ENCODE results near the gene VPS13C. TPM values are rescaled to one million over a fixed set of nuclear protein-coding genes. Genes with fewer than 3 reads are reported as not detected.

Gene VPS13C
- total RNA-seq, 1 donor from 2014 or later, result 100 TPM

DNA sequence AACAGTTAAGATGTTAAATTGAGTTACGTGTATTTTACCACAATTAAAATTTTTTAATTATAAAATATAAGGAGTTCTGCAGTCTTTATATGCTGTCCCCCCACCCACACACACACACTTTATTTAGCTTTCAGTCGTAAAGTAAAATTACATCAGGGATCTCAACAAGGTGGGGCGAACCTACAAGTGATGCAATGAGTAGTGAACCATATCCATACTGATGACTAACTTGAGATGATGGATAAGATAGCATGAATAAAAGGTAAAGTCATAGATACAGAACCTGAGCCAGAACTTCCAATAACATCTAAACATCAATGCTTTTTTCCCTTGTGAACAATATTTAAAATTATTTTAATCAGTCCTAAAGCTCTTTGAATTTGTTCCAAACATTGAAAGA lies 77.2 kb downstream of the VPS13C start:
- Histone ChIP-seq H3K4me1 (no peaks in the 10 kb centered on the region), H3K27ac (no peak overlapping the region), H3K36me3 (peaks cover 71% of the 10 kb centered on the region), H3K27me3 (ENCODE audit: low read depth) (no peaks in the 10 kb centered on the region), H3K4me3 (no peak overlapping the region), H3K9me3 (no peaks in the 10 kb centered on the region)
- ATAC-seq (no peak), DNase-seq (no peak)
- TF ChIP-seq, protein P1, sequence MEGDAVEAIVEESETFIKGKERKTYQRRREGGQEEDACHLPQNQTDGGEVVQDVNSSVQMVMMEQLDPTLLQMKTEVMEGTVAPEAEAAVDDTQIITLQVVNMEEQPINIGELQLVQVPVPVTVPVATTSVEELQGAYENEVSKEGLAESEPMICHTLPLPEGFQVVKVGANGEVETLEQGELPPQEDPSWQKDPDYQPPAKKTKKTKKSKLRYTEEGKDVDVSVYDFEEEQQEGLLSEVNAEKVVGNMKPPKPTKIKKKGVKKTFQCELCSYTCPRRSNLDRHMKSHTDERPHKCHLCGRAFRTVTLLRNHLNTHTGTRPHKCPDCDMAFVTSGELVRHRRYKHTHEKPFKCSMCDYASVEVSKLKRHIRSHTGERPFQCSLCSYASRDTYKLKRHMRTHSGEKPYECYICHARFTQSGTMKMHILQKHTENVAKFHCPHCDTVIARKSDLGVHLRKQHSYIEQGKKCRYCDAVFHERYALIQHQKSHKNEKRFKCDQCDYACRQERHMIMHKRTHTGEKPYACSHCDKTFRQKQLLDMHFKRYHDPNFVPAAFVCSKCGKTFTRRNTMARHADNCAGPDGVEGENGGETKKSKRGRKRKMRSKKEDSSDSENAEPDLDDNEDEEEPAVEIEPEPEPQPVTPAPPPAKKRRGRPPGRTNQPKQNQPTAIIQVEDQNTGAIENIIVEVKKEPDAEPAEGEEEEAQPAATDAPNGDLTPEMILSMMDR (IDR thresholded peaks at IDR 0.05), result no peak
- intact Hi-C loops (cut with DNase I), result no loop called here

DNA sequence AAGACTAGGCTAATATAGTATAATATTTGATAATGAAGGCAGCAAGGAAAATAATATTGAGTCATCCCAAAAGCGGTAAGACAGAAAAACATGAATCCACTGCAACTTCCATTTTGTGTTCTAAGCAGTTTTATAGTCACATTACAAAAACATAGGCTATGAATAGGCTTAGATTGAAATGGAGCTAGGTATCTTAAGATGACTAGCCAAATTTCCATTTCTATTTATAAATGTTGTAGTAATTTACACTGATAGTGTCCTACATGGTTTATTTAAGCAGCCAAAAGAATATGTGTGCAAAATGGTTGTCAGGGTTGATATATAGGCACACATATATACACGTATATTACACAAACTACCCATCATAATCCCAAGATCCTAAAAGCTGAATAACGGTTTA lies 82.0 kb downstream of the VPS13C start:
- intact Hi-C loops (cut with DNase I), result no loop called here
- ATAC-seq, result no peak
- TF ChIP-seq, protein P1 (IDR thresholded peaks at IDR 0.05), result no peak

GRCh38 chr15:61974759-61975158 lies 85.5 kb downstream of the VPS13C start:
- H3K27ac ChIP-seq, result no peak overlapping the region
- no peaks in the 10 kb centered on the region for H3K4me1 ChIP-seq
- H3K36me3 ChIP-seq, result peaks cover 94% of the 10 kb centered on the region
- no peak overlapping the region for H3K4me3 ChIP-seq
- ATAC-seq (no peak), DNase-seq (no peak)
- intact Hi-C loops (cut with DNase I), result no loop called here
- H3K27me3 ChIP-seq (ENCODE audit: low read depth), result no peaks in the 10 kb centered on the region
- TF ChIP-seq, protein P1 (IDR thresholded peaks at IDR 0.05), result no peak
- H3K9me3 ChIP-seq, result no peaks in the 10 kb centered on the region

More for the DNA sequence above, 82.0 kb downstream of the VPS13C start:
- Histone ChIP-seq H3K27ac (no peak overlapping the region), H3K27me3 (ENCODE audit: low read depth) (no peaks in the 10 kb centered on the region), H3K4me1 (no peaks in the 10 kb centered on the region), H3K4me3 (no peak overlapping the region), H3K9me3 (no peaks in the 10 kb centered on the region), H3K36me3 (peaks cover 91% of the 10 kb centered on the region)
- no peak for DNase-seq

DNA sequence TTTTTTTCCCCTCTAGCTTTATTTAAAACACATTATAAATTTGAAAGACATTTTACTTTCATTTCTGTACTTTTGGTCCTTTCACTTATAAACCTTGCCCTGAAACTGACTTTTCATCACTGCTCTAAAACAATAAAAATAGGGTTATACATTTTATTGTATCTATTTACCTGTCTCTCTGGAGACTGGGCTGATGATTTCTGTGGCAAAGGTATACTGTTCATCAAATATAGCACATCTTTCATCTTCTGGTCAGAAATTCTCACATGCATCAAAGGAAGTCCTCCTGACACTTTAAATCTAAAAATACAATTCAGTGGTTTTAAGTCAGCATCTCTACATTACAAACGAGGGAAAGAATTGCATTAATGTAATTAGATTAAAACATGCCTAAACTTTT lies 86.1 kb downstream of the VPS13C start:
- H3K36me3 ChIP-seq, result peaks cover 93% of the 10 kb centered on the region
- H3K4me3 ChIP-seq, result no peak overlapping the region
- H3K4me1 ChIP-seq, result no peaks in the 10 kb centered on the region
- H3K27ac ChIP-seq, result no peak overlapping the region
- no peak for DNase-seq
- H3K9me3 ChIP-seq, result no peaks in the 10 kb centered on the region
- TF ChIP-seq, protein P1 (IDR thresholded peaks at IDR 0.05), result no peak
- ATAC-seq, result no peak
- no peaks in the 10 kb centered on the region for H3K27me3 ChIP-seq (ENCODE audit: low read depth)
- intact Hi-C loops (cut with DNase I), result no loop called here

DNA sequence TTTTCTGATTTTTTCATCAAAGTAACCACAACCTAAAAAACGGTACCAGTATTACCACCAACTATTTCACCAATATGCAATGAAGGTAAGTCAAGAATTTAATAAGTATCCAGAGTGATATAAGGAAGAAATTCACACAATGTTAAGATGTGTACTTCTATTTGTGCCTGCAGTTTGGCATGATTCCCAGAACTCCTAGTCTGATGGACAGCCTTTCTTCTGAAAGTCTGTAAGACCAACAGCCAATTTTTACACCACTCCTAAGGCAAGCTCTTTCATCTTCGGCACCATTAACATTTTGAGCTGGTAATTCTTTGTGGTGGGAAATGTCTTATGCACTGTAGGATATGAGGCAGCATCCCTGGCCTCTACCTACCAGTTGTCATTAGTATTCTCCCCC lies 108.3 kb downstream of the VPS13C start:
- H3K27ac ChIP-seq, result no peak overlapping the region
- peaks cover 91% of the 10 kb centered on the region for H3K36me3 ChIP-seq
- ATAC-seq, result no peak
- H3K9me3 ChIP-seq, result no peaks in the 10 kb centered on the region
- no peaks in the 10 kb centered on the region for H3K27me3 ChIP-seq (ENCODE audit: low read depth)
- no peak for DNase-seq
- TF ChIP-seq, protein P1 (IDR thresholded peaks at IDR 0.05), result no peak
- no peaks in the 10 kb centered on the region for H3K4me1 ChIP-seq
- no peak overlapping the region for H3K4me3 ChIP-seq
- intact Hi-C loops (cut with DNase I), result no loop called here

GRCh38 chr15:61946778-61947177 lies 113.5 kb downstream of the VPS13C start:
- no peak for ATAC-seq
- Histone ChIP-seq H3K36me3 (peaks cover 82% of the 10 kb centered on the region), H3K4me3 (no peak overlapping the region), H3K27ac (no peak overlapping the region), H3K4me1 (no peaks in the 10 kb centered on the region), H3K9me3 (no peaks in the 10 kb centered on the region), H3K27me3 (ENCODE audit: low read depth) (no peaks in the 10 kb centered on the region)
- TF ChIP-seq, protein P1 (IDR thresholded peaks at IDR 0.05), result no peak
- intact Hi-C loops (cut with DNase I), result no loop called here
- DNase-seq, result no peak

Data from lower lobe of right lung (tissue), 2 donors.